Measurements from ENCODE around the gene PLD4. TPM values are rescaled to one million over a fixed set of nuclear protein-coding genes. Genes with fewer than 3 reads are reported as not detected.

PLD4 gene, protein sequence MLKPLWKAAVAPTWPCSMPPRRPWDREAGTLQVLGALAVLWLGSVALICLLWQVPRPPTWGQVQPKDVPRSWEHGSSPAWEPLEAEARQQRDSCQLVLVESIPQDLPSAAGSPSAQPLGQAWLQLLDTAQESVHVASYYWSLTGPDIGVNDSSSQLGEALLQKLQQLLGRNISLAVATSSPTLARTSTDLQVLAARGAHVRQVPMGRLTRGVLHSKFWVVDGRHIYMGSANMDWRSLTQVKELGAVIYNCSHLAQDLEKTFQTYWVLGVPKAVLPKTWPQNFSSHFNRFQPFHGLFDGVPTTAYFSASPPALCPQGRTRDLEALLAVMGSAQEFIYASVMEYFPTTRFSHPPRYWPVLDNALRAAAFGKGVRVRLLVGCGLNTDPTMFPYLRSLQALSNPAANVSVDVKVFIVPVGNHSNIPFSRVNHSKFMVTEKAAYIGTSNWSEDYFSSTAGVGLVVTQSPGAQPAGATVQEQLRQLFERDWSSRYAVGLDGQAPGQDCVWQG
- not detected for total RNA-seq

DNA sequence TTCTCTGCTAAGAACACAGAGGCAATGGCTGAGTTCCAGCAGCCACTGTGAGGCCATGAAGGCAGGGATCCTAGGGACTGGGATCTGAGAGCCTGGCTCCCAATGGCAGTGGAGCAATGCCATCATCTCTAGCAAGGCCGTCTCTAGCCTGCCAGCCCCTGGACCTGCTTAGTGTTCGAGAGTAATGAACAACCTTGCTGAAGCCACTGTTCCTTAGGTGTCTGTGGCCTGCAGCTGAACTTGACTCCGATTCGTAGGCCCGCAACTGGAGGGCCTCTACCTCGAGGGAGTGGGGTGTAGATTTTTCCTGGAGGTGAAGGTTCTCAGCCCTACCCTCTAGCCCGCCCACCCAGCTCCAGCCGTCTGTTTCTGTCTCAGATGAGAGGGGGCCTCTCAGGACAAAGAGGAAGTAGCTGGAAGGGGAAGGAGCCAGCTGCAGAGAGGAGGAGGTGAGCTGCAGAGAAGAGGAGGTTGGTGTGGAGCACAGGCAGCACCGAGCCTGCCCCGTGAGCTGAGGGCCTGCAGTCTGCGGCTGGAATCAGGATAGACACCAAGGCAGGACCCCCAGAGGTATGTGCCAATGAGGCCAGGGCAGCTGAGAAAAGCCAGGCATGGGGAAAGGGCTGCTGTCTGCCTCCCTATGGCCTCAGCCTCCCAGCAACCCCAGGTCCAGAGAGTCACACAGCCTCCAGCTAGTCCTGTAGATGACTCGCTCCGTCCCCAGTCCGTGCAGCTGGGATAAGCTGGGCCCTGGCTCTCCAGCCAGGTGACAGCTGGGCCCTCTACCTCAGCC is at the start of gene PLD4:
TSS of gene PLD4 (plus strand) at position 459 of the 793 bp plus-strand sequence. CDS start 2,262 bp downstream, outside the sequence.
- no peak for DNase-seq
- H3K27me3 Mint-ChIP-seq, result peaks cover 8% of the 10 kb centered on the region
- H3K4me3 Mint-ChIP-seq, result no peak within 1 kb of the TSS
- no peaks in the 10 kb centered on the region for H3K36me3 Mint-ChIP-seq
- peaks cover 6% of the 10 kb centered on the region for H3K4me1 Mint-ChIP-seq
- no peak within 1 kb of the TSS for H3K27ac Mint-ChIP-seq
- H3K9me3 Mint-ChIP-seq, result peaks cover 2% of the 10 kb centered on the region

DNA sequence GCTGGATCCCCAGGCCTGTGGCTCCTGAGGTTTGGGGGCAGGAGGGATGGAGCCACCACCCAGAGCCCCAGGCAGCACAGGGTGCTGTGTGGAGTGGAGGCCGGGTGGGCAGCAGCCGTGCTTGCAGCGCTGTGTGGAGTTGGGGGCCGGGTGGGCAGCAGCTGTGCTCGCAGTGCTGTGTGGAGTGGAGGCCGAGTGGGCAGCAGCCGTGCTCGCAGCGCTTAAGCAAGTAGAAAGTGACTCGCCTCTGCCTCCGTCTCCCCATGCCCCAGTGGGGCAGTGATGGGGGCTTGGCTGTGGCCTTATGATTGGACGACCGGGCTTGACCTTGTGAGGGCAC is 49.3 kb upstream of the PLD4 start:
- H3K9me3 Mint-ChIP-seq, result no peaks in the 10 kb centered on the region
- no peak for DNase-seq
- H3K4me3 Mint-ChIP-seq, result no peak overlapping the region
- H3K4me1 Mint-ChIP-seq, result peaks cover 7% of the 10 kb centered on the region
- H3K27me3 Mint-ChIP-seq, result peaks cover 6% of the 10 kb centered on the region
- H3K36me3 Mint-ChIP-seq, result no peaks in the 10 kb centered on the region
- no peak overlapping the region for H3K27ac Mint-ChIP-seq

DNA sequence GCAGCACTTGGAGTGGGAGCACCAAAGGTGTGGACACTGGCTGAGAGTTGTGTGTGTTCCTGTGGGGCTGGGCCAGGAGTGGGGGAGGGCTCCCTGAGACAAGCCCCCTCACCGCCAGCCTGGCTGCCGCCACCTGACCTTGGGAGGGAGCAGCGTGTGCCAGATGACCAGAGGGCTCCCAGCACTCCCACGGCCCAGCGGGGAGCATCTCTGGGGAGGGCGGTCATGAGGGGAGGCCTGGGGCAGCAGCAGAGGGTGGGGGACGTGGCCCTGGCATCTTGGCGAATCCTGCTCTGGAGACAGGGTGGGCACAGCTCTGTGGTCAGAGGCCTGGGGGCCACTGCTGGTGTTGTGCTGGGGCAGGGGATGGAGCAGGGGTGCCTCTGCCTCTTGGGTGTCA is 48.9 kb upstream of the PLD4 start:
- no peak overlapping the region for H3K4me3 Mint-ChIP-seq
- H3K4me1 Mint-ChIP-seq, result peaks cover 7% of the 10 kb centered on the region
- H3K27me3 Mint-ChIP-seq, result peaks cover 6% of the 10 kb centered on the region
- no peaks in the 10 kb centered on the region for H3K36me3 Mint-ChIP-seq
- DNase-seq, result no peak
- H3K27ac Mint-ChIP-seq, result no peak overlapping the region
- no peaks in the 10 kb centered on the region for H3K9me3 Mint-ChIP-seq

DNA sequence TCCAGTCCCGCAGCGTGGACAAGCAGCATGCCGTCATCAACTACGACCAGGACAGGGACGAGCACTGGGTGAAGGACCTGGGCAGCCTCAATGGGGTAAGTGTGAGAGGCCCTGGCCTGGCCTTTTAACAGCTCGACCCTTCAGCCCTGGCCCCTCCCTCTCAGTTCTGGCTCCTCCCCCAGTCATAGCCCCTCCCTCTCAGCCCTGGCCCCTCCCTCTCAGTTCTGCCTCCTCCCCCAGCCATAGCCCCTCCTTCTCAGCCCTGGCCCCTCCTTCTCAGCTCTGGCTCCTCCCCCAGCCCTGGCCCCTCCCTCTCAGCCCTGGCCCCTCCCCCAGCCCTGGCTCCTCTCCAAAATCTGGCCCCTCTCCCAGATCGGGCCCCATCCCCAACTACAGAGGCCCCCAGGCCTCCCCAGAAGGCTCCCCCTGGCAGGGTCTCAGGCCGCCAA is 48.4 kb upstream of the PLD4 start:
- Mint-ChIP-seq H3K27ac (no peak overlapping the region), H3K4me3 (no peak overlapping the region), H3K4me1 (peaks cover 7% of the 10 kb centered on the region), H3K9me3 (no peaks in the 10 kb centered on the region), H3K36me3 (no peaks in the 10 kb centered on the region), H3K27me3 (peaks cover 6% of the 10 kb centered on the region)
- peak; percentile 40 for DNase-seq

DNA sequence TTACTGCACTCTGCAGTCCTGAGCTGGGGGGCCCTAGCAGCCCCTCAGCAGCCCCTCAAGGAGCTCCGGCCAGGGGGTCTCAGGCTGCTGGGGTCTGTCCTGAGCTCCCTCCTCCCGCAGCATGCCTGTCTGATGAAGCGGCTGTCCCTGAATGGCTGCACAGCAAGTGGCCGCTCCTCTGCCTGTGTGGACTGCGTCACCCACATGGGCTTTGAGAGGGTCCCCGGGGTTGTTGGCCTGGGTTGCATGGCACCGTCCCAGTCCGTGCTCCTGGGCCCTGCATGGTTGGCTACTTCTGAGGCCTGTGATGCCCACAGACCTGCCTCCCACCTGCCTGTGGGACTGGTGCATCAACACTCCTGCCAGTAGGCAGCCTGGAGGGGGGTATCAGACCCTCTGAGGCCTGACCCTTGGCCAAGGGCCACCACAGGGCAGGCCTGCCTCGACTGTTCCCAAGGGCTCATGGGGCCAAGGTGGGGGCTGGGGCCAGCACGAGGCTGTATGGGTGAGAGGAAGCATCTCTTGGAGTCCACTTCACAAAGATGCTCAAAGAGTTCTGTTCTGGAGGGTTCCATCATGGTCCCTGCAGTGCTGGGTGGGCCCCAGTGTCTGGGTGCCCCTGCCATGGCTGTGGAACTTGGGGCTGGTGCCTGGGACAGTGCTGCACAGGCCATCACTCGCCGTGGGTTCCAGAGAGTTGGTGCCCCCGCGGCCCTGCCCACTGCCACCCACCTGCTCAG is 47.4 kb upstream of the PLD4 start:
- Mint-ChIP-seq H3K27ac (no peak overlapping the region), H3K9me3 (no peaks in the 10 kb centered on the region), H3K27me3 (peaks cover 6% of the 10 kb centered on the region), H3K36me3 (no peaks in the 10 kb centered on the region), H3K4me3 (no peak overlapping the region), H3K4me1 (peaks cover 7% of the 10 kb centered on the region)
- DNase-seq, result no peak

DNA sequence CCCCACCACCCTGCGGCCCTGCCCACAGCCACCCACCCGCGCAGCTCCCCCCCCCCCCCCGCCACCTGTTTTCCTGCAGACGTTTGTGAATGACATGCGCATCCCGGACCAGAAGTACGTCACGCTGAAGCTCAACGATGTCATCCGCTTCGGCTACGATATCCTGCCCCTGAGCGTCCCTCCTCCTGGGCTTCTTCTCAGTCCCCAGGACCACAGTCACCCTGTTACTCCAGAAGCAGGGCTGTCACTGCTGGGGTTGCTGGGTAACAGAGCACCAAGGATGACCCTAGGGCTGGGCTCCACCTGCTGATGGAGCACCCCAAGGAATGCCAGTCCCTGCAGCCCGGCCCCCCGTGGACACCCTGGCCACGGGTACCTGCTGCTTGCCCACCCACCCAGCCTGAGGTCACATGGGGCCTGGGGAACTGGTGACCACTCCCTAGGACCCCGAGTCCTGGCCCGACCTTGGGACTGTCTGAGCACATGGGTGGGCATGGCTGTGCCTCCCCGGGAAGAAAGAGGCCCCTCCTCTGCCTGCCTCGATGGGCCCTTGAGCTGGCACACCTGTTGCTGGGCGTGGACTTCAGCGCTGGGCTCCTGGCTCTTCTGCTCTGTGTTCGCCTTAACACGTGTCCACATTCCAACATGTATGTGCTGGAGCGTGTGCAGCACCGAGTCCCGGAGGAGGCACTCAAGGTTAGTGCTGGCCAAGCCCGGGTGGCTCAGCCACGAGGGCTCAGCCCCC is 46.7 kb upstream of the PLD4 start:
- H3K9me3 Mint-ChIP-seq, result no peaks in the 10 kb centered on the region
- DNase-seq, result no peak
- no peaks in the 10 kb centered on the region for H3K27me3 Mint-ChIP-seq
- H3K4me1 Mint-ChIP-seq, result no peaks in the 10 kb centered on the region
- H3K36me3 Mint-ChIP-seq, result no peaks in the 10 kb centered on the region
- H3K4me3 Mint-ChIP-seq, result no peak overlapping the region
- H3K27ac Mint-ChIP-seq, result no peak overlapping the region

DNA sequence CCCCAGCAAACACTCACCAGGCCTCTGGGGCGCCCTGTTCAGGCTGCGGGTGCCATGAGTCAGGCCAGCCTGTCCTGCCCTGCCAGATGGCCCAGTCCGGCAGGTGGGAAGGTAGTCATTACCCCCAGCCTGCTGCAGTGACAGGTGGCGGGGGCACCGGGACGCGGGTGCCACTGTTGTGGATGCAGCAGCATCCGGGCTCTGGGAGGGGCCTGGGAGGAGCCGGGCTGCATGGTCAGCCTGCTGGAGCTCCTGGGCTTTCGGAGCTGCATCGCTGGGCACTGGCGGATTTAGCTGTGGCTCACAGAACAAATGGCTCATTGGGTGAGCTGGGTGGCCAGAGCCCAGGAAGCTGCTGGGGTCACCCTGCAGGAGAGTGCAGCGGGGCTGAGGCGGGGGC is 46.1 kb upstream of the PLD4 start:
- H3K27ac Mint-ChIP-seq, result no peak overlapping the region
- H3K4me1 Mint-ChIP-seq, result no peaks in the 10 kb centered on the region
- H3K4me3 Mint-ChIP-seq, result no peak overlapping the region
- no peaks in the 10 kb centered on the region for H3K9me3 Mint-ChIP-seq
- H3K36me3 Mint-ChIP-seq, result no peaks in the 10 kb centered on the region
- H3K27me3 Mint-ChIP-seq, result no peaks in the 10 kb centered on the region
- DNase-seq, result no peak

DNA sequence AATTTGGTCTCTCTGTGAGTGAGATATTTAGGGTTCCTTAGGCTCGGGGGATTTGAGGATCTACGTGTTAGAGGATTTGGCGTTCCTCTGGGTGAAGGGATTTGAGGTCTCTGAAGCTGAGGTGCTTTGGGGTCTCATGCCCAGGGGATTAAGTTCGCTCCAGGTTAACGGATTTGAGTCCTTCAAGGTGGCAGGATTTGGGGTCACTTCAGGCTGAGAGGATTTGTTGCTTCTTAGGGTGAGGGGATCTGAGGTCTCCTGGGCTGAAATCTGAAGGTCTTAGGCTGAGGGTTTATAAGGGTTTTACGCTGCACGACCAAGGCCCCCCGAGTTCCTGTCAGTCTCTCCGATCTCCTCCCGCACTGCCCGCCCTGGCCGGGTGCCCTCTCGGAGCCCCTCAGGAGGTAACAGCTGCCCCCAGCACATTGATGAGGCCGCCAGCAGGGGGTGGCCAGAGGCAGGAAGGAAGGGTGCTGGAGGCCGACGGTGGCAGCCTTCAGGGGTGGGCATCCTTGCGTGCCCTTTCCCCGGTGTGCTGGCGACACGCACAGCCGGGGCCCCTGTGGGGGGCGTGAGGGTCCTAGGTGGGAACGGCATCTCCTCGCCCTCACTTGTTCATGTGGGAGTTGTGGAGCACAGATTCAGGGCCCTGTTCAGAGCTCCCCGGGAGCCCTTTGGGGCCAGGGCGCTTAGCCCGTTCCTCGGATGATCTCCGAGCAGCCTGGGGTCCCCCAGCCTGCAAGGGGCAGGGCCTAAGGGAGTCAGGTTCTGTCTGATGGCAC is 45.3 kb upstream of the PLD4 start:
- H3K4me3 Mint-ChIP-seq, result no peak overlapping the region
- no peaks in the 10 kb centered on the region for H3K36me3 Mint-ChIP-seq
- H3K4me1 Mint-ChIP-seq, result no peaks in the 10 kb centered on the region
- DNase-seq, result no peak
- no peak overlapping the region for H3K27ac Mint-ChIP-seq
- no peaks in the 10 kb centered on the region for H3K27me3 Mint-ChIP-seq
- H3K9me3 Mint-ChIP-seq, result no peaks in the 10 kb centered on the region

DNA sequence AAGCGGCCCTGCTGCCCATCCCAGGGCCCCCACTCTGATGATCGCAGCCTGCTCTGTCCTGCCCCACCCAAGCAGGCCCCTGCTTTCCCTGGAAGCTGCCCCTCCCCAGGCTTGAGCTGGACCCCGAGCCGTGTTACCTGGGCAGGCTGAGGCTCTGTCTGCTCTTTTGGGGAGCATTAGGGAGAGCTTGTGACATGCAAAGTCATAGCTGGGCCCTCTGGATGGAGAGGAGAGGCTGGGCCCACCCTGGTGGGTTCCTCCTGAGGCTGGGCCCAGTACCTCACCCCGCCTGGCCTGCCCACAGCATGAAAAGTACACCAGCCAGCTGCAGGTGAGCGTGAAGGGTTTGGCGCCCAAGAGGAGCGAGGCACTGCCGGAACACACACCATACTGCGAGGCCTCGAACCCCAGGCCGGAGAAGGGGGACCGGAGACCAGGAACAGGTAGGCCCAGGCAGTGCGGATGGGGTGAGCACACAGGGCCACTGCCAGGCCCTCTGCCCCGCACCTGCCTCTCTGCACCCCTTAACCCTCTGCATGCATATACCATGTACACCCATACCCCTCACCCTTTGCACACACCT is 44.6 kb upstream of the PLD4 start:
- Mint-ChIP-seq H3K4me3 (no peak overlapping the region), H3K9me3 (no peaks in the 10 kb centered on the region), H3K27ac (no peak overlapping the region), H3K27me3 (no peaks in the 10 kb centered on the region), H3K4me1 (no peaks in the 10 kb centered on the region), H3K36me3 (no peaks in the 10 kb centered on the region)
- no peak for DNase-seq

DNA sequence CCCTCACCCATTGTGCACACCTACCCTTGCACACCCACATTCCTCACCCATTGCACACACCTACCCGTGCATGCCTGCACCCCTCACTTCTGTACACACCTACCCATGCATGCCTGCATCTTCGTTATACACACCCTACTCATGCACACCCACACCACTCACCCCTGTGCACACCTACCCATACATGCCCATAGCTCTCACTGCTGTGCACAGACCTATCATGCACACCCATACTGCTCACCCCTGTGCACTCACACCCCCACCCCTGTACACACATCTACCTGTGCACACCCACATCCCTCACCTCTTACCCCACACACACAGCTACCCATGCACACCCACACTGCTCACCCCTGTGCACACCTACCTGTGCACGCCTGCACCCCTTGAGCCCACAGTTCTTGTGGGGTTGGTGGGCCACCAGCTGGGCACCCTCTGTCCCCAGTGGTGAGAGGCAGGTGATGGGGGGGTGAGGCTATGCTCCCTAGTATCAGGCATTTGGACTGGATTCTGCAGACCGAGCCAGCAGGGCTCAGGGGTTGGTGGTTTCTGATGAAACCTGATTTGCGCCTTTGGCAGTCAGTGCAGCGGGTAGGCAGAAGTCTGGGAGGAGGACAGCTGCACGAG is 44.0 kb upstream of the PLD4 start:
- no peak overlapping the region for H3K27ac Mint-ChIP-seq
- H3K4me3 Mint-ChIP-seq, result no peak overlapping the region
- no peaks in the 10 kb centered on the region for H3K27me3 Mint-ChIP-seq
- no peaks in the 10 kb centered on the region for H3K9me3 Mint-ChIP-seq
- DNase-seq, result no peak
- no peaks in the 10 kb centered on the region for H3K4me1 Mint-ChIP-seq
- no peaks in the 10 kb centered on the region for H3K36me3 Mint-ChIP-seq

DNA sequence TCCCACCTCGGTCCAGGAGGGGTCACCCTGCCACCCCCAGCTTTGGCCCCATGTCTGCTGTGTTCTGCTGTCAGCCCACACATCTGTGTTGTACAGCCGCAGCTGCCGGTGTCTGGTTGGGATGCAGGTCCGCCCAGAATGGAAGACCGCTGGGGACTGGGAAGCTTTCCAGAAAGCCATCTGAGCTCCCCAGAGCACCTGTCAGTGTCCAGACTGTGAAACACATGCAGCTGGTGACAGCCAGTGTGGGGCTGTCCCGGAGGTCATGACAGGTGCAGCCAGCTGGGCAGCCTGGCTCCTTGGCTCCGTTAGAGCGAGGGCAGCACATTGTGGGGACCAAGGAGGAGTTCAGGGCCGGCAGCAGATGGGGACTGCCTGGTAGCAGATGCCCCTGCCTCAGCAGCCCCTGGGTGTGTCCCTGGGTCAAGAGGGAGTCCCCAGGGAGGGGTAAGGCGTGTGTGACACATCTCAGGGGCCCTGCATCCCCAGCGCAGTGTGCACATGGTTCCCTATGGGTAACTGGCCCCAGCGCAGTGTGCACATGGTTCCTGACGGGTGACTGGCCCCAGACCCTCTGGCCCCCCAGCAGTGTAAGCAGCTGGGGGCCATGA is 43.2 kb upstream of the PLD4 start:
- Mint-ChIP-seq H3K27me3 (no peaks in the 10 kb centered on the region), H3K36me3 (no peaks in the 10 kb centered on the region), H3K9me3 (no peaks in the 10 kb centered on the region), H3K4me1 (no peaks in the 10 kb centered on the region), H3K4me3 (no peak overlapping the region), H3K27ac (no peak overlapping the region)
- no peak for DNase-seq

DNA sequence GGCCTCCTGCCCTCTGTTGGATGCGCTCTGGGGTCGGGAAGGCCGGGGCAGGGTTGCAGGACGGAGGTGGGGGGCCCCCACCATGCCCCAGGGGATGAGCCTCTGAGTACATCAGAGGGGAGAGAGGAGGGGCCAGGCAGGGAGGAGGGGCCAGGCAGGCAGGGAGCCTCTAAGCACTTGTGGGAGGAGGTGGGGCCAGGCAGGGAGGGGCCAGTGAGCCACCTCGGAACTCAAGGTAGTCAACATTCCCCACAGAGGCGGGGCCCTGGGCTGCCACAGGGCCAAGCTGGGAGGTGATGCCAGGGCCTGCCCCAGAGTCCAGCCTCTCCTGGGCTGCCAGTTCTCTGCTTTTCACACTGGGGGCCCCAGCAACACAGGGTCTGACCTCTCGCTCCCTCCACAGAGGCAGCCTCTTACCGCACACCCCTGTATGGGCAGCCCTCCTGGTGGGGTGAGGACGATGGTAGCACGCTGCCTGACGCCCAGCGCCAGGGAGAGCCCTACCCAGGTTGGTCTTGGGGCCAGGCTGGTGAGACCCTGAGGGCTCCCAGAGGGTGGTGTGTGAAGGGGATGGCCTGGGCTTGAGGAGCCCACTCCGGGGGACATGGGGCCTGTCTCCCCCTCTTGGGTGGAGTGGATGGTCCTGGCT is 42.2 kb upstream of the PLD4 start:
- Mint-ChIP-seq H3K4me1 (no peaks in the 10 kb centered on the region), H3K27ac (no peak overlapping the region), H3K27me3 (no peaks in the 10 kb centered on the region), H3K9me3 (no peaks in the 10 kb centered on the region), H3K4me3 (no peak overlapping the region), H3K36me3 (no peaks in the 10 kb centered on the region)
- DNase-seq, result peak; percentile 46
